WERI-Rb-1 (cell line): ENCODE measurements around the gene KLHL33.

Experiments used
- DNase-seq: peaks from one replicate; pipeline ENCODE4 v3.0.0-alpha.2; 2020
- H3K27ac ChIP-seq: fragments of 250-450 bp; sonication (Bioruptor Pico); 2 replicates; pipeline ENCODE4 v1.5.1; 2020; ENCODE audit warnings: mild to moderate bottlenecking, moderate library complexity
- H3K27me3 ChIP-seq: fragments of 250-450 bp; sonication (Bioruptor Pico); 2 replicates; pipeline ENCODE4 v1.5.1; 2021; ENCODE audit warnings: mild to moderate bottlenecking, low read depth, moderate library complexity; ENCODE audit not compliant: insufficient read depth, severe bottlenecking
- H3K36me3 ChIP-seq: fragments of 250-450 bp; sonication (Bioruptor Pico); 2 replicates; pipeline ENCODE4 v1.5.1; 2020; ENCODE audit warnings: mild to moderate bottlenecking, moderate library complexity
- H3K4me3 ChIP-seq: 2 replicates; pipeline ENCODE4 v1.5.1; 2011; ENCODE audit warnings: low read depth, mild to moderate bottlenecking, control low read depth, low read length
- H3K9me3 ChIP-seq: fragments of 250-450 bp; sonication (Bioruptor Pico); 2 replicates; pipeline ENCODE4 v1.5.1; 2021; ENCODE audit warnings: mild to moderate bottlenecking, moderate library complexity; ENCODE audit not compliant: severe bottlenecking
- TF ChIP-seq, protein P1 (sequence below): IDR thresholded peaks from 2 replicates; pipeline ENCODE4 v1.5.1; 2011; ENCODE audit warnings: low read depth, mild to moderate bottlenecking, control low read depth, inconsistent platforms, low read length

Gene KLHL33

DNA sequence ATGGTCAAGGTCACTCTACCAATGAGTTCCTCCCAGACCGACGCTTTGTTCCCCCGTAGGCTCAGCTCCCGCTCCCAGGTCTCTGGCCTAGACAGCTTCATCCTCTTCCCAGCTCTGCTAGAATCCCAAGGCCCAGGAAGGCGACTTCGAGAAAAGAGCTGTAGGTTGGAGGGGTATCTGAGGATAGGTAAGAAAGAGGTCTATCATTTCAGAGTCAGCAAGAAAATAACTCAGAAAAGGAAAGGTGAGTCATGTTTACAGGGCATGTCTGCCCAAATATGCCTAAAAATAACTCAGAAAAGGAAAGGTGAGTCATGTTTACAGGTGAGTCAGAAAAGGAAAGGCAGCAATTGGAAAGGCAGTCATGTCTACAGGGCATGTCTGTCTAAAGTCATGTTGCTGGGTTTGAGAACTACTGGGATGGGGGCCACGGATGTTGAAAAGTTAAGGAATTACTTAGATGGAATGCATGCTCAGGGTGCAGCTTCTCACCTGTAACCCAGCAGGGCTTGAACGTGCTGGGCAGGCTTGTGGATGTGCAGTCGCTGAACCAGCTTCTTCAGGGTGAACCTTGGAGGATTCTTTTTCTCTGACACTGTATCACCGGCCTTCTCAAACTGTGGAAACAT, 34.9 kb downstream of the KLHL33 start:
- Histone ChIP-seq H3K9me3 (no peaks in the 10 kb centered on the region), H3K27me3 (no peaks in the 10 kb centered on the region), H3K4me3 (no peak overlapping the region), H3K27ac (no peak overlapping the region), H3K36me3 (peaks cover 33% of the 10 kb centered on the region)
- TF ChIP-seq, protein P1, sequence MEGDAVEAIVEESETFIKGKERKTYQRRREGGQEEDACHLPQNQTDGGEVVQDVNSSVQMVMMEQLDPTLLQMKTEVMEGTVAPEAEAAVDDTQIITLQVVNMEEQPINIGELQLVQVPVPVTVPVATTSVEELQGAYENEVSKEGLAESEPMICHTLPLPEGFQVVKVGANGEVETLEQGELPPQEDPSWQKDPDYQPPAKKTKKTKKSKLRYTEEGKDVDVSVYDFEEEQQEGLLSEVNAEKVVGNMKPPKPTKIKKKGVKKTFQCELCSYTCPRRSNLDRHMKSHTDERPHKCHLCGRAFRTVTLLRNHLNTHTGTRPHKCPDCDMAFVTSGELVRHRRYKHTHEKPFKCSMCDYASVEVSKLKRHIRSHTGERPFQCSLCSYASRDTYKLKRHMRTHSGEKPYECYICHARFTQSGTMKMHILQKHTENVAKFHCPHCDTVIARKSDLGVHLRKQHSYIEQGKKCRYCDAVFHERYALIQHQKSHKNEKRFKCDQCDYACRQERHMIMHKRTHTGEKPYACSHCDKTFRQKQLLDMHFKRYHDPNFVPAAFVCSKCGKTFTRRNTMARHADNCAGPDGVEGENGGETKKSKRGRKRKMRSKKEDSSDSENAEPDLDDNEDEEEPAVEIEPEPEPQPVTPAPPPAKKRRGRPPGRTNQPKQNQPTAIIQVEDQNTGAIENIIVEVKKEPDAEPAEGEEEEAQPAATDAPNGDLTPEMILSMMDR = no peak
- DNase-seq = no peak

DNA sequence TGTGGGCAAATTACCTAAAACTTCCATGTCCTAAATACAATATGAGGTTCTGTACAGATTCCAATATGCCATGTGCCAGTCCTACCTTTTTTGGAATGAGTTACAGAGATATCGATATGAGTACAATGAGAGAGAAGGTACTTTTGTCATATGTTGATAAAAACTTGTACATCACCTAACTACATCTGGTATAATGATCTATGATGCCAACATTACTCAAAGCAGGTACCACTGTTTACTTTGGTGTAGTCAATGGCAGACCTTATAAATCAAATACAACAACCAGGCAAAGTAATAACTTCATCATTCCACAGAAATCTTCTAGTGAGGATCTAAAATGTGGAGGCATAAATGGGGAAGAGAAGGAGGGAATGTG, 35.4 kb downstream of the KLHL33 start:
- Histone ChIP-seq H3K27me3 (no peaks in the 10 kb centered on the region), H3K27ac (no peak overlapping the region), H3K9me3 (no peaks in the 10 kb centered on the region), H3K36me3 (peaks cover 36% of the 10 kb centered on the region), H3K4me3 (no peak overlapping the region)
- DNase-seq = no peak
- TF ChIP-seq, protein P1 = no peak

DNA sequence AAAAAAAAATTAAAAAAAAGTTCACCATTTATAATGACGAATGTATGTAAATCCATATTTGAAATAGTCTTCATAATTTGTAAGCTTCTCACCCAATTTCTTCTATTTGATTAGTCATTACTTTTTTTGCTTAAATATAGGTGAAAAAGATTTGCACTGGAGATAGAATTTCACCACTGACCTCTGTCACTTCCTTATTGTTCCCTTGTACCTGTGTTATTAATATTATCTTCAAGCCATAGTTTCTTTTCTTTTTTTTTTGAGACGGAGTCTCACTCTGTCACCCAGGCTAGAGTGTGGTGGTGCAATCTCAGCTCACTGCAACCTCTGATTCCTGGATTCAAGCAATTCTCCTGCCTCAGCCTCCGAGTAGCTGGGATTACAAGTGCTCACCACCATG, 38.5 kb downstream of the KLHL33 start:
- peaks cover 39% of the 10 kb centered on the region for H3K36me3 ChIP-seq
- H3K27ac ChIP-seq = no peak overlapping the region
- no peaks in the 10 kb centered on the region for H3K27me3 ChIP-seq
- H3K9me3 ChIP-seq = no peaks in the 10 kb centered on the region
- TF ChIP-seq, protein P1 = no peak
- DNase-seq = no peak
- H3K4me3 ChIP-seq = no peak overlapping the region

DNA sequence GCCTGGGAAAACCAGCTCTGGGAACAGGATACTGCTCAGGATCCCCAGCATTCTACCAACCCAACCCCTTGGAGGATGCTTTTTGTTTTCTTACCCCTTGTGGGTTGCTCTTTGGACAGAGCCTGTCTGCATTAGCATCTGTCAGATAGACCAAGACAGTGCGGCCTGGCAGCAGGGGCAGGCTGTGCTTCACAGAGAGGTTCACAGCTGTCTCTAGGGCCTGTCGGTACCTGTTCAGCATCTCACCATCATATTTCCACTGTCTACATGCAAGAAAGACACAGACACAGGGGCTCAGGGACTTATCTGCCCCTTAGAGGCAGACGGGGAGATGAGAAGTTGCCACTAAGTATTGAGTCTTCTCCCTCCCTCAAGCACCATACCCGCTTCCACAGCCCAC, 44.5 kb downstream of the KLHL33 start:
- DNase-seq = no peak
- Histone ChIP-seq H3K27me3 (no peaks in the 10 kb centered on the region), H3K27ac (no peak overlapping the region), H3K9me3 (no peaks in the 10 kb centered on the region), H3K36me3 (peaks cover 58% of the 10 kb centered on the region), H3K4me3 (no peak overlapping the region)
- TF ChIP-seq, protein P1 = no peak

DNA sequence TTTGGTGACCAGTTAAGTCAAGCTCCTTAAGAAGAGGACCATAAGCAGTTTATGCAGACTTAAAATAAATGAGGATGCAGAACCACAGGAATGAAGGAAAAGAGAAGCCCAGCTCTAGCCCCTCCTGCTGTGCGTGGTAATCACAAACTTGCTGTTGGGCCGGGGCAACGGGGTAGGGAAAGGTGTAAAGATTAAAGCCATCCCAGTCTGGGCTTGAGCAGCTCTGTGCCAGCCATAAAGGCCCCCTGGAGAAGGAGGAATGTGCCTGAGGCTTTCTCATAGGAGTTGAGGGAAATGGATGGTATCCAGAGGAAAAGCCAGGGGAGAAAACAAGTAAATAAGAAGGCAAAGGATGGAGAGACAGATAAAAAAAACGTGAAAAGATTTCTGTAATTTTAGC, 47.8 kb downstream of the KLHL33 start:
- Histone ChIP-seq H3K9me3 (no peaks in the 10 kb centered on the region), H3K27me3 (no peaks in the 10 kb centered on the region), H3K27ac (no peak overlapping the region), H3K36me3 (peaks cover 69% of the 10 kb centered on the region), H3K4me3 (no peak overlapping the region)
- TF ChIP-seq, protein P1 = no peak
- DNase-seq = no peak

DNA sequence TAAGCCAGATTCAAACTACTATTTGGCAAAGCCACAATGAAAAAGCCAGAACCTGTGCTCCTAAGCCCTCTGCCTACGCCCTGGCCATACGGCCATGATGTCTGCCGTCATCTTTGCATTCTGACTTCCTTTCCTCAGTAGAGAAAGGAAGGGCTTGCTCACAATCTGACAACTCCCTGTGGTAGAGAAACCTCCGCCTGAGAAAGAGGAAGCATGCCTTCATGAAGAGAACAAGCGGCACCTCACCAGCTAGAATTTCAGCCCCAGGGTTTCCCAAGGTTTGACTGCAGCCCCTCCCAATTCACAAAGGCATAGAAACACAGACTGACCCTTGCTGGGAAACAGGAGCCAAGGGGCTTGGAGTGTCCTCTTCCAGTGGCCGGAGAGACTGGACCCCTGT, 48.4 kb downstream of the KLHL33 start:
- no peak for DNase-seq
- TF ChIP-seq, protein P1 = no peak
- Histone ChIP-seq H3K36me3 (peaks cover 72% of the 10 kb centered on the region), H3K9me3 (no peaks in the 10 kb centered on the region), H3K27ac (peak overlapping the region; percentile 64), H3K4me3 (no peak overlapping the region), H3K27me3 (no peaks in the 10 kb centered on the region)
